Measurements from ENCODE around the gene RSRC1.

The RSRC1 gene

GRCh38 chr3:158102242-158103080 lies 7.4 kb upstream of the RSRC1 start:
- peaks cover 0 to 38% (median 14%) of the 10 kb centered on the region in 4 donors for H3K4me1 ChIP-seq
- DNase-seq, result no peak

GRCh38 chr3:158103081-158103886 lies 6.6 kb upstream of the RSRC1 start:
- Histone ChIP-seq H3K27me3 (no peaks in the 10 kb centered on the region), H3K36me3 (peaks cover 18 to 28% (median 25%) of the 10 kb centered on the region in 3 donors), H3K9me3 (no peaks in the 10 kb centered on the region), H3K4me3 (peak overlapping the region; percentile 79 to 84), H3K27ac (peak overlapping the region; percentile 70 to 95), H3K4me1 (peaks cover 0 to 31% (median 16%) of the 10 kb centered on the region in 4 donors)
- TF ChIP-seq CTCF (IDR thresholded peaks at IDR 0.05), result no peak
- DNase-seq, result peak; percentile 71 to 86
- intact Hi-C loops (cut with DNase I; ENCODE audit: low total_unique reads), result no loop called here

More at GRCh38 chr3:158102242-158103080, 7.4 kb upstream of the RSRC1 start:
- TF ChIP-seq CTCF (IDR thresholded peaks at IDR 0.05), result no peak
- intact Hi-C loops (cut with DNase I; ENCODE audit: low total_unique reads), result no loop called here
- H3K4me3 ChIP-seq, result peak overlapping the region; percentile 79 to 84
- no peaks in the 10 kb centered on the region for H3K27me3 ChIP-seq
- peaks cover 27 to 36% (median 34%) of the 10 kb centered on the region in 3 donors for H3K36me3 ChIP-seq
- H3K9me3 ChIP-seq, result no peaks in the 10 kb centered on the region
- H3K27ac ChIP-seq, result peak overlapping the region; percentile 70 to 95

GRCh38 chr3:158103887-158104327 lies 6.0 kb upstream of the RSRC1 start:
- no peak for TF ChIP-seq CTCF (IDR thresholded peaks at IDR 0.05)

GRCh38 chr3:158104431-158104921 lies 5.4 kb upstream of the RSRC1 start:
- Histone ChIP-seq H3K36me3 (peaks cover 7 to 16% (median 14%) of the 10 kb centered on the region in 3 donors), H3K9me3 (no peaks in the 10 kb centered on the region), H3K4me1 (peaks cover 0 to 42% (median 20%) of the 10 kb centered on the region in 4 donors), H3K27ac (peak overlapping the region; percentile 93 to 95), H3K27me3 (no peaks in the 10 kb centered on the region), H3K4me3 (peak overlapping the region; percentile 79 to 84)
- TF ChIP-seq CTCF (IDR thresholded peaks at IDR 0.05), result no peak
- DNase-seq, result no peak
- intact Hi-C loops (cut with DNase I; ENCODE audit: low total_unique reads), result no loop called here

More at GRCh38 chr3:158103887-158104327, 6.0 kb upstream of the RSRC1 start:
- H3K27me3 ChIP-seq, result no peaks in the 10 kb centered on the region
- peaks cover 0 to 37% (median 19%) of the 10 kb centered on the region in 4 donors for H3K4me1 ChIP-seq
- H3K36me3 ChIP-seq, result peaks cover 12 to 21% (median 20%) of the 10 kb centered on the region in 3 donors
- H3K4me3 ChIP-seq, result peak overlapping the region; percentile 79 to 84
- H3K9me3 ChIP-seq, result no peaks in the 10 kb centered on the region
- DNase-seq, result peak in 1 of 2 donors; percentile 34
- peak overlapping the region; percentile 93 to 95 for H3K27ac ChIP-seq
- intact Hi-C loops (cut with DNase I; ENCODE audit: low total_unique reads), result no loop called here

GRCh38 chr3:158105119-158105709 lies 4.7 kb upstream of the RSRC1 start:
- peaks cover 0 to 11% (median 7%) of the 10 kb centered on the region in 3 donors for H3K36me3 ChIP-seq
- DNase-seq, result peak; percentile 34 to 82
- peaks cover 0 to 42% (median 20%) of the 10 kb centered on the region in 4 donors for H3K4me1 ChIP-seq
- H3K4me3 ChIP-seq, result peak overlapping the region; percentile 79 to 84
- no peak for TF ChIP-seq CTCF (IDR thresholded peaks at IDR 0.05)
- intact Hi-C loops (cut with DNase I; ENCODE audit: low total_unique reads), result no loop called here
- no peaks in the 10 kb centered on the region for H3K27me3 ChIP-seq
- H3K27ac ChIP-seq, result peak overlapping the region; percentile 93 to 95
- H3K9me3 ChIP-seq, result no peaks in the 10 kb centered on the region
